IMR-90 (cell line): ENCODE measurements around the gene NDUFB10. TPM values are rescaled to one million over a fixed set of nuclear protein-coding genes. Genes with fewer than 3 reads are reported as not detected.
A peak's percentile ranks its signal among the peaks of the same experiment; 100 is the strongest.

Experiments used
- ATAC-seq: fragments of 200-7000 bp; cut with Tn5 transposase; 2 replicates; pipeline ENCODE4 v1.9.1; 2020; ENCODE audit warnings: low read depth, mild to moderate bottlenecking, moderate library complexity
- Bru-seq: library from RNA; stranded (reverse); fragments of 400-500 nt; gene quantifications from one replicate; lab custom pipeline; 2021; lab: Mats Ljungman, UMichigan
- BruChase-seq, 2 experiments: library from RNA; stranded (reverse); fragments of 400-500 nt; gene quantifications; one replicate each; lab custom pipeline; 2021; lab: Mats Ljungman, UMichigan
- BruUV-seq: library from RNA; stranded (reverse); fragments of 400-500 nt; replicated peaks from 2 replicates; lab custom pipeline; 2021; lab: Mats Ljungman, UMichigan
- CTCF ChIA-PET: fragments of 300-600 bp; formaldehyde crosslinking; extraction: SDS; loops from one replicate; lab custom pipeline; 2021; ENCODE audit warnings: antibody characterized with exemption; lab: Yijun Ruan, JAX
- POLR2A ChIA-PET: fragments of 300-600 bp; sonication (Branson Sonifier 250); formaldehyde crosslinking; loops from one replicate; lab custom pipeline; 2022; ENCODE audit warnings: antibody characterized with exemption; ENCODE audit not compliant: unreplicated experiment; lab: Charles Lee
- DNase-seq: peaks from one replicate; pipeline ENCODE4 v3.0.0; 2013
- H2AFZ ChIP-seq: replicated peaks from 2 replicates; pipeline ENCODE3; 2013; ENCODE audit warnings: low read length, mild to moderate bottlenecking; ENCODE audit not compliant: poor library complexity
- H2AK5ac ChIP-seq: 2 replicates; pipeline ENCODE4 v1.6.1; 2013; ENCODE audit warnings: low read depth, low read length, inconsistent platforms
- H2AK9ac ChIP-seq: replicated peaks from 2 replicates; pipeline ENCODE3; 2013; ENCODE audit warnings: mild to moderate bottlenecking, low read depth, low read length, moderate library complexity; ENCODE audit not compliant: poor library complexity
- H2BK120ac ChIP-seq: 2 replicates; pipeline ENCODE4 v1.6.1; 2013; ENCODE audit warnings: low read depth, low read length, inconsistent platforms
- H2BK15ac ChIP-seq: 3 replicates; pipeline ENCODE4 v1.6.1; 2013; ENCODE audit warnings: low read depth, low read length, inconsistent platforms
- H2BK20ac ChIP-seq: 2 replicates; pipeline ENCODE4 v1.6.1; 2013; ENCODE audit warnings: low read depth, mild to moderate bottlenecking, inconsistent platforms, low read length, moderate library complexity
- H2BK5ac ChIP-seq: 2 replicates; pipeline ENCODE4 v1.6.1; 2013; ENCODE audit warnings: mild to moderate bottlenecking, low read depth, low read length, inconsistent platforms; ENCODE audit not compliant: poor library complexity, severe bottlenecking
- H3K14ac ChIP-seq: replicated peaks from 2 replicates; pipeline ENCODE4 v1.6.1; 2013; ENCODE audit warnings: low read depth, low read length, inconsistent platforms
- H3K18ac ChIP-seq: 2 replicates; pipeline ENCODE4 v1.6.1; 2013; ENCODE audit warnings: low read depth, low read length, control low read depth
- H3K23ac ChIP-seq: 2 replicates; pipeline ENCODE4 v1.6.1; 2013; ENCODE audit warnings: low read depth, low read length, inconsistent platforms
- H3K27ac ChIP-seq: 2 replicates; pipeline ENCODE4 v1.5.1; 2013; ENCODE audit warnings: mild to moderate bottlenecking, control low read depth, low read length; ENCODE audit not compliant: insufficient read depth
- H3K27me3 ChIP-seq: 2 replicates; pipeline ENCODE4 v1.6.1; 2013; ENCODE audit warnings: low read length; ENCODE audit not compliant: control insufficient read depth, insufficient read depth
- H3K36me3 ChIP-seq: 2 replicates; pipeline ENCODE4 v1.6.1; 2013; ENCODE audit warnings: low read length, mixed read lengths; ENCODE audit not compliant: control insufficient read depth, insufficient read depth
- H3K4ac ChIP-seq: 2 replicates; pipeline ENCODE4 v1.6.1; 2013; ENCODE audit warnings: low read depth, low read length, inconsistent platforms
- H3K4me1 ChIP-seq: 2 replicates; pipeline ENCODE4 v1.6.1; 2013; ENCODE audit warnings: low read length, mixed read lengths; ENCODE audit not compliant: control insufficient read depth, insufficient read depth
- H3K4me2 ChIP-seq: 2 replicates; pipeline ENCODE4 v1.6.1; 2013; ENCODE audit warnings: low read depth, mild to moderate bottlenecking, control low read depth, low read length, moderate library complexity
- H3K4me3 ChIP-seq: 2 replicates; pipeline ENCODE4 v1.5.1; 2013; ENCODE audit warnings: low read depth, mild to moderate bottlenecking, control low read depth, low read length, moderate library complexity; ENCODE audit not compliant: insufficient read depth
- H3K56ac ChIP-seq: 2 replicates; pipeline ENCODE4 v1.6.1; 2013; ENCODE audit warnings: low read length, inconsistent platforms; ENCODE audit not compliant: insufficient read depth; ENCODE audit errors: extremely low read depth
- H3K79me1 ChIP-seq, 2 experiments: 2 replicates each; pipeline ENCODE4 v1.6.1; 2013; ENCODE audit warnings: low read length in 2 of 2, inconsistent platforms in 1 of 2, low read depth in 1 of 2
- H3K9ac ChIP-seq: 2 replicates; pipeline ENCODE4 v1.6.1; 2013; ENCODE audit warnings: low read depth, low read length, control low read depth
- H3K9me1 ChIP-seq: 2 replicates; pipeline ENCODE4 v1.6.1; 2013; ENCODE audit warnings: low read length, inconsistent platforms; ENCODE audit not compliant: insufficient read depth
- H3K9me3 ChIP-seq: 2 replicates; pipeline ENCODE4 v1.6.1; 2013; ENCODE audit warnings: low read length; ENCODE audit not compliant: control insufficient read depth, insufficient read depth
- H4K20me1 ChIP-seq: 2 replicates; pipeline ENCODE4 v1.6.1; 2013; ENCODE audit warnings: low read length, inconsistent platforms; ENCODE audit not compliant: insufficient read depth
- H4K5ac ChIP-seq: 2 replicates; pipeline ENCODE4 v1.6.1; 2013; ENCODE audit warnings: mild to moderate bottlenecking, low read depth, low read length, control low read depth
- H4K8ac ChIP-seq, 2 experiments: 2 replicates each; pipeline ENCODE4 v1.6.1; 2013; ENCODE audit warnings: low read depth in 2 of 2, low read length in 2 of 2, control low read depth in 1 of 2, inconsistent platforms in 1 of 2
- H4K91ac ChIP-seq: 2 replicates; pipeline ENCODE4 v1.6.1; 2013; ENCODE audit warnings: low read depth, low read length, inconsistent platforms; ENCODE audit not compliant: insufficient read depth
- BHLHE40 ChIP-seq: fragments of 150-350 bp; IDR thresholded peaks from 2 replicates; pipeline ENCODE4 v1.6.1; 2016; ENCODE audit warnings: mild to moderate bottlenecking, low read depth, low read length
- CEBPB ChIP-seq: IDR thresholded peaks from 2 replicates; pipeline ENCODE4 v1.6.1; 2012; ENCODE audit warnings: low read depth, low read length, improper control_type of control experiment
- CHD1 ChIP-seq: IDR thresholded peaks from 2 replicates; pipeline ENCODE4 v1.6.1; 2012; ENCODE audit warnings: low read depth, low read length, improper control_type of control experiment
- FOS ChIP-seq: fragments of 150-350 bp; IDR thresholded peaks from 2 replicates; pipeline ENCODE4 v1.6.1; 2016; ENCODE audit warnings: low read depth, low read length
- MAFK ChIP-seq: IDR thresholded peaks from 2 replicates; pipeline ENCODE4 v1.6.1; 2012; ENCODE audit warnings: low read depth, low read length, improper control_type of control experiment
- MAZ ChIP-seq: IDR thresholded peaks from 2 replicates; pipeline ENCODE4 v1.6.1; 2012; ENCODE audit warnings: low read depth, mild to moderate bottlenecking, low read length, improper control_type of control experiment, moderate library complexity, borderline replicate concordance
- POLR2A ChIP-seq: IDR thresholded peaks from 2 replicates; pipeline ENCODE4 v1.6.1; 2012; ENCODE audit warnings: mild to moderate bottlenecking, low read depth, low read length
- RCOR1 ChIP-seq: IDR thresholded peaks from 2 replicates; pipeline ENCODE4 v1.6.1; 2012; ENCODE audit warnings: mild to moderate bottlenecking, low read length, improper control_type of control experiment; ENCODE audit not compliant: insufficient replicate concordance
- RFX5 ChIP-seq: IDR thresholded peaks from 2 replicates; pipeline ENCODE4 v1.8.0; 2012; ENCODE audit warnings: low read depth, mild to moderate bottlenecking, low read length, moderate library complexity
- SMC3 ChIP-seq: fragments of 150-350 bp; IDR thresholded peaks from 2 replicates; pipeline ENCODE4 v1.6.1; 2016; ENCODE audit warnings: low read depth, mild to moderate bottlenecking, antibody characterized with exemption, low read length, moderate library complexity
- USF2 ChIP-seq: fragments of 150-350 bp; IDR thresholded peaks from 2 replicates; pipeline ENCODE4 v1.6.1; 2017; ENCODE audit warnings: mild to moderate bottlenecking, antibody characterized with exemption, low read length, low read depth
- WGBS, 2 experiments: methylation state at CpG; one replicate each; pipeline versions ENCODE4 v1.1.5 to v1.1.7; 2013; ENCODE audit warnings: missing lambda C conversion rate in 2 of 2; ENCODE audit not compliant: insufficient read length in 1 of 2; ENCODE audit errors: extremely low coverage in 2 of 2; 5-methylcytosine and 5-hydroxymethylcytosine counted together
- dilution Hi-C: fragments of 300-500 bp; cut with HindIII; formaldehyde crosslinking; loops from one replicate; pipeline ENCODE4 v1.14.3; 2018; ENCODE audit warnings: low sequenced_read_pairs; ENCODE audit not compliant: unreplicated experiment
- in situ Hi-C: fragments of 300-500 bp; cut with MboI; formaldehyde crosslinking; loops from 3 replicates; pipeline ENCODE4 v1.14.3; 2019; ENCODE audit warnings: low sequenced_read_pairs, inconsistent platforms, mixed read lengths
- intact Hi-C: fragments of 100-400 bp; cut with micrococcal nuclease; formaldehyde crosslinking; loops from 2 replicates; pipeline ENCODE4 v1.10.0; 2022
- long read RNA-seq: library from polyadenylated mRNA; unstranded; transcript quantifications from one replicate; pipeline ENCODE4 v2.0.0, GENCODE V29; 2021; ENCODE audit not compliant: unreplicated experiment
- polyA plus RNA-seq, 3 experiments: library from polyadenylated mRNA; depleted of rRNA; stranded (reverse); fragments of >200 nt; gene quantifications; 2 replicates each; pipeline ENCODE4 v1.2.3, GENCODE V29; 2012; ENCODE audit warnings: low replicate concordance in 1 of 3
- total RNA-seq: library from RNA; depleted of rRNA; stranded (reverse); fragments of >200 nt; gene quantifications from 2 replicates; pipeline ENCODE4 v1.2.3, GENCODE V29; 2012; rRNA removed
- TF ChIP-seq, protein P1 (sequence below): fragments of 150-350 bp; IDR thresholded peaks from 2 replicates; pipeline ENCODE4 v1.6.1; 2016; ENCODE audit warnings: low read depth, mild to moderate bottlenecking, low read length, moderate library complexity, borderline replicate concordance

Gene NDUFB10
- total RNA-seq (189 and 194 TPM in 2 replicates), polyA plus RNA-seq (2012; rRNA removed) (220 and 287 TPM in 2 replicates), Bru-seq, nascent RNA (percentile 68 among the genes with signal in this experiment), BruChase-seq, experiment 1, labeled RNA remaining after a 6-hour chase (percentile 73 among the genes with signal in this experiment), BruChase-seq, experiment 2, labeled RNA remaining after a 2-hour chase (percentile 62 among the genes with signal in this experiment)
- 306 and 488 TPM in 2 replicates for polyA plus RNA-seq (2012; cell fraction: cytosol; rRNA removed)
- polyA plus RNA-seq (2012; cell fraction: nucleus; rRNA removed; ENCODE audit: low replicate concordance), result 94.6 and 127 TPM in 2 replicates
- long read RNA-seq, transcript NDUFB10-201 (4 exons, 705 nt), result major isoform, 67 of 81 reads
- long read RNA-seq, partial matches to known transcripts, result 3 of 81 reads
- long read RNA-seq, other reads (novel, unspliced or antisense), result 3 of 81 reads

GRCh38 chr16:1959269-1960039 lies at the start of gene NDUFB10:
Gene NDUFB10, plus strand, starts transcription at chr16:1959538. Its CDS starts 87 bp downstream, at chr16:1959625.
- H2AFZ ChIP-seq, result peak within 1 kb of the TSS; percentile 100
- H4K91ac ChIP-seq, result peak within 1 kb of the TSS; percentile 98
- peak; percentile 90 for ATAC-seq
- peak within 1 kb of the TSS; percentile 75 for H3K56ac ChIP-seq
- H2AK9ac ChIP-seq, result peak within 1 kb of the TSS; percentile 100
- dilution Hi-C loops, result no loop called here
- peak within 1 kb of the TSS; percentile 94 for H4K5ac ChIP-seq
- WGBS, 2 experiments, result 1% methylated on average over 36 of the region's 79 CpGs; no CpG with 5 or more reads in 1 of the 2 experiments
- POLR2A ChIA-PET, result no interaction called here
- H3K4me3 ChIP-seq, result peak within 1 kb of the TSS; percentile 87
- no peak within 1 kb of the TSS; the same call in 2 of the 3 replicates for H2BK15ac ChIP-seq
- no peak within 1 kb of the TSS for H2BK20ac ChIP-seq
- H3K23ac ChIP-seq, result peak within 1 kb of the TSS; percentile 93
- peaks cover 7% of the 10 kb centered on the region for H3K4me1 ChIP-seq
- H3K4me2 ChIP-seq, result peak within 1 kb of the TSS; percentile 94
- peaks cover 2% of the 10 kb centered on the region; the same call in 1 of the 2 replicates for H3K27me3 ChIP-seq
- peaks cover 27% of the 10 kb centered on the region for H3K36me3 ChIP-seq
- H3K14ac ChIP-seq, result peak within 1 kb of the TSS; percentile 99
- CTCF ChIA-PET, result no interaction called here
- peak within 1 kb of the TSS; percentile 95 for H3K4ac ChIP-seq
- peaks cover 3 to 33% of the 10 kb centered on the region in 2 experiments; a peak in 3 of 4 replicates for H3K79me1 ChIP-seq
- BruUV-seq, result no TSS peak
- H2BK120ac ChIP-seq, result peak within 1 kb of the TSS; percentile 70
- H3K27ac ChIP-seq, result peak within 1 kb of the TSS; percentile 93
- intact Hi-C loops, result no loop called here
- 0 out of 2 replicates have a peak, but pooled peaks cover 8% of the 10 kb centered on the region for H3K9me1 ChIP-seq
- in situ Hi-C loops, result no loop called here
- peaks cover 42% of the 10 kb centered on the region for H4K20me1 ChIP-seq
- peak within 1 kb of the TSS; percentile 89 for H2BK5ac ChIP-seq
- DNase-seq, result peak; percentile 87
- no peaks in the 10 kb centered on the region for H3K9me3 ChIP-seq
- H4K8ac ChIP-seq, result peak within 1 kb of the TSS; percentile 89 to 99
- peak within 1 kb of the TSS; percentile 91 for H2AK5ac ChIP-seq
- H3K9ac ChIP-seq, result peak within 1 kb of the TSS; percentile 98
- peak within 1 kb of the TSS; percentile 83; the same call in 1 of the 2 replicates for H3K18ac ChIP-seq
- no peak for TF ChIP-seq RFX5
- no peak for TF ChIP-seq MAFK
- peak; percentile 16; the same call in 1 of the 2 replicates for TF ChIP-seq BHLHE40
- peak; percentile 45; the same call in 1 of the 2 replicates for TF ChIP-seq POLR2A
- TF ChIP-seq, protein P1, sequence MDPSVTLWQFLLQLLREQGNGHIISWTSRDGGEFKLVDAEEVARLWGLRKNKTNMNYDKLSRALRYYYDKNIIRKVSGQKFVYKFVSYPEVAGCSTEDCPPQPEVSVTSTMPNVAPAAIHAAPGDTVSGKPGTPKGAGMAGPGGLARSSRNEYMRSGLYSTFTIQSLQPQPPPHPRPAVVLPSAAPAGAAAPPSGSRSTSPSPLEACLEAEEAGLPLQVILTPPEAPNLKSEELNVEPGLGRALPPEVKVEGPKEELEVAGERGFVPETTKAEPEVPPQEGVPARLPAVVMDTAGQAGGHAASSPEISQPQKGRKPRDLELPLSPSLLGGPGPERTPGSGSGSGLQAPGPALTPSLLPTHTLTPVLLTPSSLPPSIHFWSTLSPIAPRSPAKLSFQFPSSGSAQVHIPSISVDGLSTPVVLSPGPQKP, result no peak
- no peak for TF ChIP-seq CHD1
- TF ChIP-seq CEBPB, result no peak
- no peak for TF ChIP-seq RCOR1
- TF ChIP-seq SMC3, result peak; percentile 55
- peak; percentile 33; the same call in 1 of the 2 replicates for TF ChIP-seq MAZ
- peak; percentile 14; the same call in 1 of the 2 replicates for TF ChIP-seq USF2
- TF ChIP-seq FOS, result 0 out of 2 replicates have a peak, but pooled peaks have one; percentile 5
